HepG2 (cell line): Measurements from ENCODE around the gene OGFR. TPM values are rescaled to one million over a fixed set of nuclear protein-coding genes. Genes with fewer than 3 reads are reported as not detected.

Source experiments
- ARID3A ChIP-seq: IDR thresholded peaks from 2 replicates; pipeline ENCODE4 v1.6.1; 2012; ENCODE audit warnings: low read depth, low read length, improper control_type of control experiment
- ATF1 ChIP-seq: IDR thresholded peaks from 2 replicates; pipeline ENCODE4 v1.6.1; 2016; ENCODE audit warnings: mild to moderate bottlenecking, control low read depth
- CBX1 ChIP-seq: IDR thresholded peaks from one replicate; pipeline ENCODE4 v1.6.1; 2016; ENCODE audit warnings: antibody characterized with exemption, low read depth
- CENPT ChIP-seq: sonication (generic); formaldehyde crosslinking; IDR thresholded peaks from 2 replicates; pipeline ENCODE4 v1.8.0; 2022; ENCODE audit warnings: low read depth, mild to moderate bottlenecking, moderate library complexity, missing genetic modification reagents
- ETV6 ChIP-seq: sonication (generic); formaldehyde crosslinking; conservative IDR thresholded peaks from 2 replicates; pipeline ENCODE4 v1.4.0; 2020; ENCODE audit warnings: missing genetic modification reagents
- HBP1 ChIP-seq: IDR thresholded peaks from 2 replicates; pipeline ENCODE4 v1.6.1; 2016; ENCODE audit warnings: low read depth, control low read depth
- HES4 ChIP-seq: sonication (generic); formaldehyde crosslinking; IDR thresholded peaks from 2 replicates; pipeline ENCODE4 v1.9.0; 2021; ENCODE audit warnings: mild to moderate bottlenecking, missing genetic modification reagents, borderline replicate concordance
- HNF1B ChIP-seq: sonication (generic); formaldehyde crosslinking; IDR thresholded peaks from 2 replicates; pipeline ENCODE4 v1.5.1; 2020; ENCODE audit warnings: mild to moderate bottlenecking, moderate library complexity, missing genetic modification reagents
- KLF16 ChIP-seq, 2 experiments: sonication (generic) in 1 of 2; formaldehyde crosslinking in 1 of 2; IDR thresholded peaks; 2 replicates each; pipeline versions ENCODE4 v1.6.1 to v1.8.0; 2016 to 2023; ENCODE audit warnings: missing genetic modification reagents in 2 of 2, missing compliant biosample characterization in 1 of 2
- MYNN ChIP-seq: sonication (generic); formaldehyde crosslinking; IDR thresholded peaks from 2 replicates; pipeline ENCODE4 v1.4.0; 2020; ENCODE audit warnings: mild to moderate bottlenecking, low read depth, missing genetic modification reagents
- NONO ChIP-seq, 2 experiments: fragments of 450-650 bp in 1 of 2; sonication (generic) in 1 of 2; formaldehyde crosslinking in 1 of 2; IDR thresholded peaks in 1 of 2; conservative IDR thresholded peaks in 1 of 2; 2 replicates each; pipeline versions ENCODE4 v1.6.1 to v1.8.0; 2017 to 2022; ENCODE audit warnings: mild to moderate bottlenecking in 1 of 2, missing genetic modification reagents in 1 of 2, moderate library complexity in 1 of 2
- PRDM15 ChIP-seq: sonication (generic); formaldehyde crosslinking; IDR thresholded peaks from 2 replicates; pipeline ENCODE4 v1.4.0; 2020; ENCODE audit warnings: missing genetic modification reagents
- REXO4 ChIP-seq: sonication (generic); formaldehyde crosslinking; IDR thresholded peaks from 2 replicates; pipeline ENCODE4 v1.8.0; 2022; ENCODE audit warnings: missing genetic modification reagents, mild to moderate bottlenecking, borderline replicate concordance
- SOX5 ChIP-seq: IDR thresholded peaks from 2 replicates; pipeline ENCODE4 v1.6.1; 2016; ENCODE audit warnings: borderline replicate concordance
- ZBTB25 ChIP-seq: IDR thresholded peaks from 2 replicates; pipeline ENCODE4 v1.6.1; 2018; ENCODE audit warnings: missing genetic modification reagents
- ZBTB7A ChIP-seq: sonication (generic); formaldehyde crosslinking; IDR thresholded peaks from 2 replicates; pipeline ENCODE4 v1.8.0; 2022; ENCODE audit warnings: mild to moderate bottlenecking, missing genetic modification reagents
- ZNF253 ChIP-seq: sonication (generic); formaldehyde crosslinking; IDR thresholded peaks from 2 replicates; pipeline ENCODE4 v1.8.0; 2022; ENCODE audit warnings: mild to moderate bottlenecking, missing genetic modification reagents, borderline replicate concordance
- ZNF501 ChIP-seq: sonication (generic); formaldehyde crosslinking; IDR thresholded peaks from 2 replicates; pipeline ENCODE4 v1.5.1; 2020; ENCODE audit warnings: mild to moderate bottlenecking, moderate library complexity, missing genetic modification reagents
- ZNF777 ChIP-seq: sonication (generic); formaldehyde crosslinking; IDR thresholded peaks from 2 replicates; pipeline ENCODE4 v1.4.0; 2020; ENCODE audit warnings: missing genetic modification reagents
- polyA plus RNA-seq, 8 experiments: library from polyadenylated mRNA; depleted of rRNA in 3 of 8; stranded (reverse) in 7 of 8; unstranded in 1 of 8; fragments of >200 nt; fragmentation: Illumina TruSeq in 4 of 8; extraction: Trizol in 4 of 8; gene quantifications; 2 replicates each; pipeline versions ENCODE4 v1.2.1 to v1.2.3, GENCODE V29; 2011 to 2016; ENCODE audit warnings: low read depth in 4 of 8, missing spikeins in 1 of 8, mixed read lengths in 1 of 8; ENCODE audit not compliant: insufficient read depth in 1 of 8
- total RNA-seq, 5 experiments: library from RNA; depleted of rRNA; stranded (reverse); fragments of >200 nt; fragmentation: Illumina TruSeq; extraction: Trizol; gene quantifications; 2 replicates each; pipeline ENCODE4 v1.2.3, GENCODE V29; 2016; ENCODE audit warnings: low read depth in 1 of 5

Gene OGFR
- total and polyA plus RNA-seq, 2 of the 13 experiments (the other 11 are each of a cell fraction or from before 2014, with no cell fraction given), result 47.7 to 81.8 TPM

- TF ChIP-seq ZNF777 (CRISPR knock-in tag) (peak; percentile 76), NONO (IDR thresholded peaks at IDR 0.05) (no peak), NONO (CRISPR knock-in tag; conservative IDR thresholded peaks at IDR 0.05) (peak; percentile 98), ETV6 (CRISPR knock-in tag) (0 out of 2 replicates have a peak, but pooled peaks have one; percentile 51), CENPT (CRISPR knock-in tag) (no peak; the same call in 1 of the 2 replicates), ARID3A (0 out of 2 replicates have a peak, but pooled peaks have one; percentile 46), ZNF501 (CRISPR knock-in tag) (peak; percentile 91), SOX5 (CRISPR knock-in tag) (peak; percentile 60), HBP1 (CRISPR knock-in tag) (peak; percentile 86; the same call in 1 of the 2 replicates), PRDM15 (CRISPR knock-in tag) (no peak), ZBTB25 (CRISPR knock-in tag) (peak; percentile 90), ATF1 (no peak), ZNF253 (CRISPR knock-in tag) (0 out of 2 replicates have a peak, but pooled peaks have one; percentile 6), HNF1B (0 out of 2 replicates have a peak, but pooled peaks have one; percentile 63), MYNN (0 out of 2 replicates have a peak, but pooled peaks have one; percentile 8), CBX1 (peak; percentile 69), HES4 (CRISPR knock-in tag) (no peak; the same call in none of the 2 replicates), REXO4 (CRISPR knock-in tag) (no peak), KLF16 (CRISPR knock-in tag; IDR thresholded peaks at IDR 0.05) (peak in 1 of 2 experiments; percentile 91; a peak in 1 of 4 replicates), ZBTB7A (CRISPR knock-in tag) (peak; percentile 99)
Observed at GRCh38 chr20:62805711-62806382, 1.2 kb downstream of the OGFR start (continued).
